AG10803 (cell line): Measurements from ENCODE around the gene TRIM5.

Source experiments
- DNase-seq: peaks from one replicate; pipeline ENCODE4 v3.0.0; 2010; ENCODE audit warnings: low read depth
- H3K4me3 ChIP-seq: 2 replicates; pipeline ENCODE4 v1.5.1; 2011; ENCODE audit warnings: mild to moderate bottlenecking, low read length, control low read depth
- TF ChIP-seq, protein P1 (sequence below): conservative IDR thresholded peaks from 2 replicates; pipeline ENCODE4 v1.5.1; 2011; ENCODE audit warnings: mild to moderate bottlenecking, low read length, control low read depth, inconsistent platforms

Gene TRIM5

DNA sequence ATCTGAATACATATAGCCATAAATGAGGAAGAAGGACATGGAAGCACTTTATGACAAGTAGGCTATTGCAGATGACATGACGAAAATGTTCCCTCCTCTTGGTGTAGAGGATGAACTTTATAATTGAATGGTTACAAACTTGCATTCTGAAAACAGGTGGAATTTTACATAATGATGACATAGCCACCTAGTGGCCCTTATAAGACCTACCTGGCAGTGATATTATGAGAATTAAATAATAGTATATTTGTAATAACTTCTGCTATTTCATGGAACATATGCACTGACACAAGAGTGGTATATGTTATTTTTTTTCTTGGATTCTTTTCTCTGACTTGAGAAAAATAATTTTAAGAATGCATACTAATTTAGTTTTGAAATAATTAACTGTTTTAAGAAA is 27.6 kb upstream of the TRIM5 start:
- DNase-seq: no peak
- TF ChIP-seq, protein P1, sequence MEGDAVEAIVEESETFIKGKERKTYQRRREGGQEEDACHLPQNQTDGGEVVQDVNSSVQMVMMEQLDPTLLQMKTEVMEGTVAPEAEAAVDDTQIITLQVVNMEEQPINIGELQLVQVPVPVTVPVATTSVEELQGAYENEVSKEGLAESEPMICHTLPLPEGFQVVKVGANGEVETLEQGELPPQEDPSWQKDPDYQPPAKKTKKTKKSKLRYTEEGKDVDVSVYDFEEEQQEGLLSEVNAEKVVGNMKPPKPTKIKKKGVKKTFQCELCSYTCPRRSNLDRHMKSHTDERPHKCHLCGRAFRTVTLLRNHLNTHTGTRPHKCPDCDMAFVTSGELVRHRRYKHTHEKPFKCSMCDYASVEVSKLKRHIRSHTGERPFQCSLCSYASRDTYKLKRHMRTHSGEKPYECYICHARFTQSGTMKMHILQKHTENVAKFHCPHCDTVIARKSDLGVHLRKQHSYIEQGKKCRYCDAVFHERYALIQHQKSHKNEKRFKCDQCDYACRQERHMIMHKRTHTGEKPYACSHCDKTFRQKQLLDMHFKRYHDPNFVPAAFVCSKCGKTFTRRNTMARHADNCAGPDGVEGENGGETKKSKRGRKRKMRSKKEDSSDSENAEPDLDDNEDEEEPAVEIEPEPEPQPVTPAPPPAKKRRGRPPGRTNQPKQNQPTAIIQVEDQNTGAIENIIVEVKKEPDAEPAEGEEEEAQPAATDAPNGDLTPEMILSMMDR: peak; percentile 42
- H3K4me3 ChIP-seq: no peak overlapping the region

DNA sequence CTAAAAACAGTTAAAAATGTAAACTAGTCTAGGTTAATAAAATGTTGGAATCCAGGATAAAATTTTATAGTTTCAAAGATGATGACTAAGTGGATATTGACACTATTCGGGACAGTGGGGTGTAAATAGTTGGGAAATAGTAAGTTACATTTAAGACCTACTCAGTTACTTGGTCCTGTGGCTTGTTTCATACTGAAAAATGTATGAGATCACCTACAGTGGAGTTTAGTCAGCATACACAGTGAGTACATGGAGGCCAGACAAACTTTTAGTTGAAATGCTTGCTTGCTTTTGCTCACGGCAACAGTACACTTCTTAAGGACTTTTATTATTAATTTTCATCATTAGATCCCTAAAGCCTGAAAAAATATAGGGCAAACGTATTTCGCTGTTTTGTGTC is 20.8 kb upstream of the TRIM5 start:
- TF ChIP-seq, protein P1: no peak
- DNase-seq: no peak

DNA sequence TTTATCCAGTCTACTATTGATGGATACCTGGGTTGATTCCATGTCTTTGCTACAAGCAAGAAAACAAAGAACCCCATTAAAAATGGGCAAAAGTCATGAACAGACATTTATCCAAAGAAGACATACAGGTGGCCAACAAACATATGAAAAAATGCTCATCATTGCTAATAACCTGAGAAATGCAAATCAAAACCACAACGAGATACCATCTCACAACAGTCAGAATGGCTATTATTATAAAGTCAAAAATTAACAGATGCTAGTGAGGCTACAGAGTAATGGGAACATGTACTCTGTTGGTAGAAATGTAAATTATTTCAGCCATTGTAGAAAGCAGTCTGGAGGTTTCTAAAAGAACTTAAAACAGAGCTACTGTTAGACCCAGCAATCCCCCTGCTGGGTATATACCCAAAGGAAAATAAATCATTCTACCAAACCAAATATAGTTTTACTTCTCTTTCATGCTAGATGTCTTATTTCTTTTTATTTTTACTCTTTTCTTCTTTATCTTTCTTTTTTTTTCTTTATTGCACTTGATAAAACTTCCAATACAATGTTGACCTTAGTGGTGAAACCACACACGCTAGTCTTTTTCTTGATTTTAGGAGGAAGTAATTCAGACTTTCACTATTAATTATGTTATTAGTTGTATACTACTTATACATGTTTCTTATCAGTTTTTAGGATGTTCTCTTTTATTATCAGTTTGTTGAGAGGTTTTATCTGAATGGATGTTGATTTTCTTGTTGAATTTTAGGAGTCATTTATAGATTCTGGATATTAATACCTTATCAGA is 19.1 kb upstream of the TRIM5 start:
- DNase-seq: no peak
- TF ChIP-seq, protein P1: no peak
- no peak overlapping the region for H3K4me3 ChIP-seq

More for the DNA sequence above, 20.8 kb upstream of the TRIM5 start:
- H3K4me3 ChIP-seq: no peak overlapping the region

DNA sequence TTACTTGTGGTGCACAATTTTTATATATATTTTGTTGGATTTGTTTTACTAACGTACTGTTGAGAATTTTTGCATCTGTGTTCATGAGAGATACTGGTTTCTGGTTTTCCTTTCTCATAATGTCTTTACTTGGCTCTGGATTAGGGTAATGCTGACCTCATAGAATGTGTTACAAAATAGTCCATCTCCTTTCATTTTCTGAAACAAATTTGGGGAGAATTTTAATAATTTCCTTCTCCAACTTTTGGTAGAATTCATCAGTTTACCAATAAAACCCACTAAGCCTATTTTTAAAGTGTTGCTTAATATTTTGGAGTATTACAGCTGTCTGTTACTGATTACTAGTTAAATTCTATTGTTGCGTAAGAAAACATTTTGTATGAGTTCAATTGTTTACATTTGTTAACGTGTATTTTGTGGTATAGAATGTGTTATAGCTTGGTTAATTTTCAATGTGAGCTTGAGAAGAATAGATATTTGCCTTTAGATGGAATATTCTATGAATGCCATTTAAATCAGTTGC is 16.2 kb upstream of the TRIM5 start:
- TF ChIP-seq, protein P1: no peak
- DNase-seq: no peak
- no peak overlapping the region for H3K4me3 ChIP-seq

DNA sequence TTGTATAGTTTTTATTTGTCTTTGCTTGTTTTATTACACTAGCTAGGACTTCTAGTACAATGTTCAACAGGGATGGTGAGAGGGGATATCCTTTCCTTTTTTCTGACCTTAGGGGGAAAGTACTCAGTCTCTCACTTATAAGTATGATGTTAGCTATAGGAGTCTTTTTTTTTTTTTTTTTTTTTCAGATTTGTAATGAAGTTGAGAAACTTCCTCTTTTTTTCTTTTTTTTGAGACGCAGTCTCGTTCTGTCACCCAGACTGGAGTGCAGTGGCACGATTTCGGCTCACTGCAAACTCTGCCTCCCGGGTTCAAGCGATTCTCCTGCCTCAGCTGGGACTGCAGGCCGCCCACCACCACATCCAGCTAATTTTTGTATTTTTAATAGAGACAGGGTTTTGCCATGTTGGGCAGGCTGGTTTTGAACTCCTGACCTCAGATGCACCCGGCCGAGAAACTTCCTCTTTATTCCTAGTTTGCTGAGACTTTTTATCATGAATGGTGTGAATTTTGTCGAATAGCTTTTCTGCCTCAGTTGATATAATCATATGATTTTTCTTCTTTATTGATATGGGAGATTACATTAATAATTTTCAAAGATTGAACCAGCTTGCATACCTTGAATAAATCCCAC is 15.7 kb upstream of the TRIM5 start:
- no peak overlapping the region for H3K4me3 ChIP-seq
- no peak for DNase-seq
- TF ChIP-seq, protein P1: no peak

DNA sequence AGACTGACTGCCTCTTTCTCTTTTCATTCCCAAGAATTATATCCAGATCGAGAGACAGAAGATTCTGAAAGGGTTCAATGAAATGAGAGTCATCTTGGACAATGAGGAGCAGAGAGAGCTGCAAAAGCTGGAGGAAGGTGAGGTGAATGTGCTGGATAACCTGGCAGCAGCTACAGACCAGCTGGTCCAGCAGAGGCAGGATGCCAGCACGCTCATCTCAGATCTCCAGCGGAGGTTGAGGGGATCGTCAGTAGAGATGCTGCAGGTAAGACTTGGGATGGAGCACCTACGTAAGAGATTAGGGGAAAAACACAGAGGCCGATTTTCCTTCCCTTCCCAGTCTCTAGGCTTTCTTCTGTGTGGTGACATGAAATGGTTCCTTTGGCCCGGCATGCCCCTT is 13.4 kb upstream of the TRIM5 start:
- H3K4me3 ChIP-seq: no peak overlapping the region
- DNase-seq: no peak
- TF ChIP-seq, protein P1: no peak

DNA sequence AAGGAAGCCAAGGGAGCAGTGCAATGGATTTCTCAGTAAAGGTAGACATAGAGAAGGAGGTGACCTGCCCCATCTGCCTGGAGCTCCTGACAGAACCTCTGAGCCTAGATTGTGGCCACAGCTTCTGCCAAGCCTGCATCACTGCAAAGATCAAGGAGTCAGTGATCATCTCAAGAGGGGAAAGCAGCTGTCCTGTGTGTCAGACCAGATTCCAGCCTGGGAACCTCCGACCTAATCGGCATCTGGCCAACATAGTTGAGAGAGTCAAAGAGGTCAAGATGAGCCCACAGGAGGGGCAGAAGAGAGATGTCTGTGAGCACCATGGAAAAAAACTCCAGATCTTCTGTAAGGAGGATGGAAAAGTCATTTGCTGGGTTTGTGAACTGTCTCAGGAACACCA is 11.3 kb upstream of the TRIM5 start:
- DNase-seq: peak; percentile 16
- TF ChIP-seq, protein P1: no peak
- H3K4me3 ChIP-seq: no peak overlapping the region
